ENCODE data around the gene LRRC7.
"Not testable (repeated sequence)": the region's sequence is repeated elsewhere in the genome, so short reads cannot be mapped to it uniquely, and the experiment has no call there.

LRRC7 gene

DNA sequence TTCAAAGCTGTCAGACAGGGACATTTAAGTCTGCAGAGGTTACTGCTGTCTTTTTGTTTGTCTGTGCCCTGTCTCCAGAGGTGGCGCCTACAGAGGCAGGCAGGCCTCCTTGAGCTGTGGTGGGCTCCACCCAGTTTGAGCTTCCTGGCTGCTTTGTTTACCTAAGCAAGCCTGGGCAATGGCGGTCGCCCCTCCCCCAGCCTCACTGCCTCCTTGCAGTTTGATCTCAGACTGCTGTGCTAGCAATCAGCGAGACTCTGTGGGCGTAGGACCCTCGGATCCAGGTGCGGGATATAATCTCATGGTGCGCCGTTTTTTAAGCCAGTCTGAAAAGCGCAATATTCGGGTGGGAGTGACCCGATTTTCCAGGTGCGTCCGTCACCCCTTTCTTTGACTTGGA lies 320.3 kb downstream of the LRRC7 start:
- not testable (repeated sequence) for DNase-seq (ENCODE audit: low spot score)

DNA sequence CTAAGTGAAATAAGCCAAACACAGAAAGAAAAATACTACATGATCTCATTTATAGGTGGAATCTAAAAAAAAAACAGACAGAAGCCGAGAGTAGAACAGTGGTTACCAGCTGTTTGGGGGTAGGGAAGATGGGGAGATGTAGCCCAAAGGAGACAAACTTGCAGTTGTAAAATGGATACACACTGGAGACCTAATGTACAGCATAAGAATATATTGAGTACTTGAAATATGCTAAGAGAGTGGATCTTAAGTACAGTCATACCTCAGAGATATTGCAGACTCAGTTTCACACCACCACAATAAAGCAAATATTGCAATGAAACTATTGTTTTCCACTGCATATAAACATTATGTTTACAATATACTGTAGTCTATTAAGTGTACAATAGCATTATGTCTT lies 320.9 kb downstream of the LRRC7 start:
- DNase-seq (ENCODE audit: low spot score): no peak

DNA sequence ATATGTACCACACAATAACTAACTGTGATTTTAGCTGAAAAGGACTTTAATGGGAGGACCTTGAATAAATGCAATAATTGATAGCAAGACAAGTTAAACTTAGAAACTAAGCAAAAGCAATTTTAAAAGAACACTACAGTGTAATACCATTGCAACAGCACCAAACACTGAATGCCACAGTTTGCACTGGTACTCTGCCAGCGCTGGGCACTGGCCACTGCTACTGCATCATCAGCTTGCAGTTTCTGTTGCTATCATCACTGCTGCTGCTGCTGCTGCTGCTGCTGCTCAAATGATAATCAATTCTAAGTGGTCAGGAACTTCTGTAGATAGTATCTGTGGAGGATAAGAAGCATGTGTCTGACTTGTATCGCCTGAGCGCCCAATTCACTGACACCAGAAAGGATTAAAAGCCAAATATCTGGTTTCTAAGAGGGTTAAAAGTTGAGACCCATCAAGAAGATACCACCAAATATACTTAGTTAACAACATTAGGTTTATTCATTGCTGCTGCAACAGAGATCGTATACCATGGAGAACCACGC lies 330.8 kb downstream of the LRRC7 start:
- no peak for DNase-seq (ENCODE audit: low spot score)

DNA sequence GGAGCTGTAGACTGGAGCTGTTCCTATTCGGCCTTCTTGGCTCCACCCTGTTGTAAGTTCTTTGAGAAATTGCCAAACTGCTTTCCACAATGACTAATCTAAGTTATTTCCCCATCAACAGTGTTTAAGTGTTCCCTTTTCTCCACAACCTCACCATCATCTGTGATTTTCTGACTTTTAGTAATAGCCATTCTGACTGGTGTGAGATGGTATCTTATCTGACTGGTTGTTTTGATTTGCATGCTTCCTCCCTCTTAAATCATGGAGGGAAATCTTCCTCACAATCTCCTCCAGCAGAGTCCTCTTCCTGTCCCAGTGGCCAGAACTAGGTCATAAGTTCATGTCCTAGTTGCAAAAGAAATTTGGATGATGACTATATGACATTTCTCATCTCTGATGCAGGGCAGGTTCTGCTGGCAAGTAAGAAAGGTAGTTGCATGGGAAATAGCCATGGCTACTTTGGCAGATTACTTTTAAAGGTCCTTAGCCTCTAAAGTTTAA lies 343.6 kb downstream of the LRRC7 start:
- DNase-seq (ENCODE audit: low spot score): no peak

DNA sequence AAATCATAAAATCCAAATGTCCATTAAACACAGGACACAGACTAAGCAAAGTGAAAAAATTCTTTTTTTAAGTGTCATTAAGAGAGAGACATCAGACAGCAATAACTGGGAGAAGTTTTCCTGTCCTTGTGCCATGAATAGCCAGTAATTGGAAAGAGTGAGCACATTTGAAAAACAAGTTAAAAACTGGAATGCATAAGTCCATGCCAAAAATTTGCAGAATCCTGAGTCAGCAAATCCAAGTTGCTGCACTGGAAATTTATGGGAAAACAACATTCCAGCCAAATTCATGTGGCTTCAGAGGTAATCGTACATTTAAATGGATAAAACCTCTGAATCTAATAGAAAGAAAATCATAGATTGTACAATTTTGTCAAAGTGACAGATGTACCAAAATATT lies 346.3 kb downstream of the LRRC7 start:
- no peak for DNase-seq (ENCODE audit: low spot score)

DNA sequence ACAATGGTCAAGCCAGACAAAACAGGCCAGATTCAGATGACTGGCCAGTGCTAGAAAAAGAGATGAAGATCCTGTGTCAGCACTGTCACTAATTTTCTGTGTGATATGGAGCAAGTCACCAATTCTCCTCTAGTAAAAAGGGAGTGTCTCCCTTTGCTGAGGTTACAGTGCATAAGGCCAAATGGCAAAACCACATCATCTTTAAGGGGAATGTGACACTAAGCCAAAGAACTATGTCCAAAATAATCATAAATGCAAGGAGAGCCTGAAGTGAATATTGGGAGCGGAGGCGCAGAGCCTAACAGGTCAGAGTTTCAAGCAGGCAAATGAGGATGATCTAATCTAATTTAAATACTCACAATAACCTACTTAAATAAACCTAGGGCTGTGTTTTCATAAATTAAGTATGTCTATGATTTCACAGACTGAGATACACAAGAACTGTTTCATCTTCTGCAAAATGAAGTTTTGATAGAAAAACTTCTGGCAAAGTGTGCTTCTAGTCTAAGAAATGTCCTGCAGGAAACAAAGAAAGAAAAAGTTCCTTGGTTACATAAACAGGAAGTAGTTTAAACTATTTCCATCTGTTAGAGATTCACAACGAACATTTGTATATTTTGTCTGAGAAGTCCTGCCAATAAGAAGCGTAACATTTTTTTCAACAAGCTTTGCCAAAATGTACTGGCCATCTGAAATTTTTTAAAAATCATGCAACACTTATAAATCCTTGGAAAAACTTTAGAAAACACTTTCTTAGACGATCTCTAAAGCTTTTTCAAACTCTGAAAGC lies 347.4 kb downstream of the LRRC7 start:
- DNase-seq (ENCODE audit: low spot score): no peak

DNA sequence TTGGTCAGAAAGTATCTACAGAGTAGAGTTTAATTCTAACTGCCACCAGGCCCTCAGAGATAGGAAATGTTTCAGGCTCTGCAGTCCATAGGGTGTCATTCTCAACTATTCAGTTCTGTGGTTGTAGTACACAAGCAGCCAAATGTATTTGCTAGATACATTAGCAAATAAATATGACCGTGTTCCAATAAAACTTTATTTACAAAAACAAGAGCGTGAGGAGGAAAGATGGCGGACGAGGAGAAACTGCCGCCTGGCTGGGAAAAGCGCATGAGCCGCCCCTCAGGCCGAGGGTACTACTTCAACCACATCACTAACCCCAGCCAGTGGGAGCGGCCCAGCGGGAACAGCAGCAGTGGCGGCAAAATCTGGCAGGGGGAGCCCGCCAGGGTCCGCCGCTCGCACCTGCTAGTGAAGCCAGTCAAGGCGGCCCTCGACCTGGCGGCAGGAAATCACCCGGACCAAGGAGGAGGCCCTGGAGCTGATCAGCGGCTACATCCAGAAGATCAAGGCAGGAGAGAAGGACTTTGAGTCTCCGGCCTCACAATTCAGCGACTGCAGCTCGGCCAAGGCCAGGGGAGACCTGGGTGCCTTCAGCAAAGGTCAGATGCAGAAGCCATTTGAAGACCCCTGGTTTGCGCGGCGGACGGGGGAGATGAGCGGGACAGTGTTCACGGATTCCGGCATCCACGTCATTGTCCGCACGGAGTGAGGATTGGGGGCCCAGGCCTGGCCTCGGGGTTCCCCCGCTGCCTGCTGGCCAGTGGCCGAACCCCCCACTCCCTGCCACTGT lies 351.6 kb downstream of the LRRC7 start:
- DNase-seq (ENCODE audit: low spot score): no peak

DNA sequence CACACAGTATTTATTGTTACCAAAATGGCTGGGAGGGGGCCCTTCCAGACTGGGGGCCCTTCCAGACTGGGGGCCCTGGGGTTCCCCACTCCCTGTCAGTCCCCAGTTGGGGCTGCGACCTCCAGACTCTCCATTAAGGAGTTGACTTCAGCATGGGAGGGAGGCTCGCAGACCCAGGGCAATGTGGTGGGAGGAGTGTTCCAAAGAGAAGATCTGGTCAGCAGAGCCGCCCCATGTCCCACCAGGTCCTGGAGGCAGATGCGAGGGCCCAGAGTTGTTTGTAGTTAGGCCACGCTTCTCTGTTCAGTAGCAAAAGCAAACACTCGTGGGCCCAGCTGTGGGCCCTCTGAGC lies 352.2 kb downstream of the LRRC7 start:
- no peak for DNase-seq (ENCODE audit: low spot score)

DNA sequence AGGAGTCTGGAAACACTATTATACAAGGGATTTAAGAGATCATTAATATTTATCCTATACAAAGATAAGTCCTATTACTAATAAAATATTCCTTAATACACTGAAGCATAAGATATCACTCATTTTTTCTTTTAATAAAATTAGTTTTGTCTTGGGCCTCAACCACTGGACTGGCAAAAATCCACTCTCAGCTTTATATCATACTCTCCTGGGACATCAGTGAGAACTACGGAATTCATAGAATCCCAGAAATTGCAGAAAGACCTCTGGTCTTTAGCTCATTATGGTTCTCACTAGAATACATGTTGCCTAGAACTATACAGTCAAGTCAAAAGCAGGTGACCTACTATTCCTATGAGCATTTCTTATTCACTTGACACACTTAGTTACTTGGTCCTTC lies 352.7 kb downstream of the LRRC7 start:
- no peak for DNase-seq (ENCODE audit: low spot score)

DNA sequence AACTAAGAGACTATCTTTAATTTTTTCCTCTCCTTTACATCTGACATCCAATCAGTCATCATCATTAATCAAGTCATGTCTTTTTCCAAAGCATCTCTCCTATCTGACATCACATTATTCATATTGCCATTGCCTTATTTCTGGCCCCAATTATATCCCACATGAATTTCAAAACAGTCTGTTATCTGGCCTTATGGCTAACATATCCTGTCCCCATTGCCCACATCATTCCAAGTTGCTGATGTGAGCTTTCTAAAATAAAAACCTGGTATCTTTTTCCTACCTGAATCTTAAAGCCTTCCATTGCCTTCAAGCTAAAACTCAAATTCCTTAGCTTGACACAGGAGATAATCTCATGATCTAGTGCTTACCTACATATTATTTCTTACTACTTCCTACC lies 353.8 kb downstream of the LRRC7 start:
- DNase-seq (ENCODE audit: low spot score): no peak

DNA sequence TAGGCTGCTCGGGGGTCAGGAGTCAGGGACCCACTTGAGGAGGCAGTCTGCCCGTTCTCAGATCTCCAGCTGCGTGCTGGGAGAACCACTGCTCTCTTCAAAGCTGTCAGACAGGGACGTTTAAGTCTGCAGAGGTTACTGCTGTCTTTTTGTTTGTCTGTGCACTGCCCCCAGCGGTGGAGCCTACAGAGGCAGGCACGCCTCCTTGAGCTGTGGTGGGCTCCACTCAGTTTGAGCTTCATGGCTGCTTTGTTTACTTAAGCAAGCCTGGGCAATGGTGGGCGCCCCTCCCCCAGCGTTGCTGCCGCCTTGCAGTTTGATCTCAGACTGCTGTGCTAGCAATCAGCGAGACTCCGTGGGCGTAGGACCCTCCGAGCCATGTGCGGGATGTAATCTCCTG lies 360.5 kb downstream of the LRRC7 start:
- DNase-seq (ENCODE audit: low spot score): not testable (repeated sequence)

DNA sequence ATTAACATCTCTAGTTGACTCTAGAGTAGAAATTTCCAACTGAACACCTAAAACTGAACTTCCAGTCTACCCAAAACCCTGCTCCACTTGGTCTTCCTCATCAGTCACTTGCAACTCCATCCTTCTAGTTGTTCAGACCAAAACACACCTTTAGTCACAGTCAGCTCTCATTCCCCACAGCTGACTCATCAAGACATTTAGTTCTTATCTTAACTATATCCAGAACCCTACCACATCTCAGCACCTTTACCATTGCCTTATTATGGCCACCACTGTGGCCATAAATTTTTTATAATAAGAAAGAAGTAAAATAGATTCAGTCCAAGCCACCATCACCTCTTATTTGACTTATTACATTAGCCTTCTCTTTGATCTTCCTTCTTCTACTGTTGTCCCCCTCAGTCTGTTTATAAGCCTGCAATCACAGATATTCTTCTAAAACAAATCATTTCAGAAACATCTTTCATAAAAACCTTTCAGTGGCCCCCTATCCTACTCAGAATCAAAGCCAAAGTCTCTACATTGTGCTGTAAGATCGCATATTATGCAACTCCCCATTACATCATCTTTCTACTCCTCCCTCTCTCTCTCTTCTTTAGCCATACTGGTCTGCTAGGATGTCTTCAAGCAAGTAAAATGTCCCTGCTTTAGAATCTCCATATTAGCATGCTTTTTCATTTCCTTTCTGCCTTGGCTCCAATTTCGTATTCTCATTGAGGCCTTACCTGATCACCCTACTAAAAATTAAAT lies 361.8 kb downstream of the LRRC7 start:
- DNase-seq (ENCODE audit: low spot score): no peak

DNA sequence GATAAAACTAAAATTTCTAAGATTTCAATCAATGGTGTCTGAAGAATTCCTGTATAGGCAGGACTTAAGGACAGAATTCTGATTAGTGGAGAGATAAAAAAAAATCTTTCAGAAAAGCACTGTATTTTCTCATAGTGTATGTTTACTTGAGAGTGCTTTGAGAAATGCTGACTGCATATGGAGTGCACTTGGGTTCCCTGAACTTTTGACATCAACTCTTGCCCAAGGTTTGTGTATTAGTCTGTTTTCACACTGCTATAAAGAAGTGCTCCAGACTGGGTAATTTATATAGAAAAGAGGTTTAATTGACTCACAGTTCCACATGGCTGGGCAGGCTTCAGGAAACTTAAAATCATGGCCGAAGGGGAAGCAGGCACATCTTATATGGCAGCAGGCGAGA lies 362.7 kb downstream of the LRRC7 start:
- no peak for DNase-seq (ENCODE audit: low spot score)

DNA sequence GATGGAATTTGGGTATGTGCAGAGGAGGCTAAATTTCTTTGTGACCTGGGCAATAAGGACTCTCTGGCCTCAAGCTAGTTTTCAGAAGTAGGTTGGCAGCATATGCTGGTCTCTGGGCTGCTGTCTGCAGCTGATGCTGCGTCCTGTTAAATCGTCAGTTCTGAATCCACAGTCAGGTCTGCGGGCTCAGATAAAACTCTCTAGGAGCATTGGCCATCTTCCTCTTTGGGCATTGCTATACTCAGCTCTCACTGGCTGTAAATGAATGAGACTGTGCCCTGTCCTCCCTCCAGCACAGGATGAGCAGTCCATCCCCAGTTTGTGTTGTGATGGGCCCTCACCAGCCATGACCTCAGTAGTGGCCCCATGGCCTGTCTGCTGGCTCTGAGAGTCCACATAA lies 365.0 kb downstream of the LRRC7 start:
- no peak for DNase-seq (ENCODE audit: low spot score)

DNA sequence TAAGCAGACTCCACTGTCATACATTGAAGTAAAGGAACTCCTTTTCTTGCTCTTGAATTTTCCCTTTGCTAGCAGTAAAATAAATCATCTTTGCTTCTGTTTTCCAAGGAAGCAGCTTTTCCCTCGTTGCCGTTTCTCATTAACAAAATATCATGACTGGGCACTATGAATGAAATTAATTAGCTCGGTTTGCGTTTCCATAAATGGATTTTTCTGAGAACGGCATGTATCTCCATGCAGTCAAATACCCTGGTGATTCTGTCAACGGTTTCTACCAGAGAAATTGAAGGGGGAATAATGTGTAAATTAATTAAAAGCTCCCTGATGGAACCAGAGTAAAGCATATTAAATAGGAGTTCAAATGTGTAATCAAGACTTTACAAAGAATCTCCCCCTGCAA lies 372.5 kb downstream of the LRRC7 start:
- DNase-seq (ENCODE audit: low spot score): no peak

DNA sequence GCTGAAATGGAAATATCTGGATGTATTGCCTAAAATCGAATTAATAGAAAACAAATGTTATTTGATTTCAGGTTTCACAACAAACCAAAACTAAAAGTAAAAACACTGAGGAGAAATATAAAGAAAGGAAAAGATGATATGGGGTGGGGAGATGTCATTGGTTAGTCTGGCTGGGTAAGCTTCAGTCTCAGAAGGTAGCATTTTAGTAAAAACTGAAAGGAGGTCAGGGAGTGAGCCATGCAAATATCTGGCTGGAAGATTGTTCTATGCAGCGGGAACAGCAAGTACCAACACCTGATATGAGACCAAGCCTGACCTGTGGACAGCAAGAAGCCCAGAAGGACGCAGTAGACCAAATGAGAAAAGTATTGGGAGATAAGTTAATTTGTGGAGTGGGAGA lies 373.1 kb downstream of the LRRC7 start:
- DNase-seq (ENCODE audit: low spot score): no peak

DNA sequence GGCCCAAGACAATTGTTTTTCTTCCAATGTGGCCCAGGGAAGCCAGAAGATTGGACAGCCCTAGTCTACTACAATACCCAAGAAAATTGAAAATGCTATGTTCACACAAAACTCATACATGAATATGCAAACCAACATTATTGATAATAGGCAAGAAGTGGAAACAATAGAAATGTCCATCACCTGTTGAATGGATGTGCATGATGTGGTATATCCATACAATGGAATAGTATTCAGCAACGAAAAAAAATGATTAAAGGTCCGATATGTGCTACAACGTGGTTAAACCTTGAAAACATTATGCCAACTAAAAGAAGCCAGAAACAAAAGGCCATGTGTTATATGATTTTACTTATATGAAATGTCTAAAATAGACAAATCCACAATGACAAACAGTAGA lies 375.3 kb downstream of the LRRC7 start:
- DNase-seq (ENCODE audit: low spot score): no peak

DNA sequence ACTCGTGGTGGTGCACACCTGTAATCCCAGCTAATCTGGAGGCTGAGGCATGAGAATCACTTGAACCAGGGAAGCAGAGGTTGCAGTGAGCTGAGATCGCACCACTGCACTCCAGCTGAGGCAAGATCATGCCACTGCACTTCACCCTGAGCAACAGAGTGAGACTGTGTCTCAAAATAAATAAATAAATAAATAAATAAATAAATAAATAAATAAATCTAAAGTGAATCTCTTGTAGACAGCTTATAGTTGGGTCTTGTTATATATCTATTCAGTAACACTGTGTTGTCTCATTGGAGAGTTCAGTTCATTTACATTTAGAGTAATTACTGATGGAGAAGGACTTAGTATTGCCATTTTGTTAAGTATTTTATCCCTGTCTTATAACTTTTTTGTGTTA lies 379.2 kb downstream of the LRRC7 start:
- no peak for DNase-seq (ENCODE audit: low spot score)

DNA sequence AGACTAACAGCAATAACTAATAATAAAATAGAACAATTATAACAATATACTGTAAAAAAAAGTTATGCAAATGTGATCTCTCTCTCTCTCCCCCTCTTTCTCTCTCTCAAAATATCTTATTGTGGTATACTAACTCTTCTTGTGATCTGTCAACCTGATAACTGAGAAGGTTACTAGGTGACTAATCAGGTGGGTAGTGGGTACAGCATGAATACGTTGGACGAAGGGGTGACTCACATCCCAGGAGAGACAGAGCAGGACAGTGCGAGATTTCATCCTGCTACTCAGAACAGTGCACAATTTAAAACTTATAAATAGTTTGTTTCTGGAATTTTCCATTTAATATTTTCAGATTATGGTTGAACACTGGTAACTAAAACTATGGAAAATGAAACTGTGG lies 380.1 kb downstream of the LRRC7 start:
- no peak for DNase-seq (ENCODE audit: low spot score)

DNA sequence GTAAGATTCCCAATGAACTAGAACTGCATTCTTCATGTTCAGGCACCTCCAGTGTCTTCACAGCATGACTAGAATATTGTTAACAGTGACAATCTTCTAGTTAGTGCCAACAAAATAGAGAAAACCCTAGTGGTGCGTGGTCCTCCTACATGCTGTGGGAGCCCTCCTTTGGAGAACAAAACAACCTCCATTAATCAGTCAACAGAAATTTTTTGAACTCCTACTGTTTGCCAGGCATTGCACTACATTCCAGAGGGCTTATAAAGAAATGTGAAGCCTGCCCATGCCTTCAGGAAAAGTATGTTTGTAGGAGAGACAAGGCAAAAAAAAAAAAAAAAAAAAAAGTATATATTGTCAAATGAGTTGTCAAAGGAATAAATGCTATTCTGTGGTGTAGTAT lies 385.0 kb downstream of the LRRC7 start:
- no peak for DNase-seq (ENCODE audit: low spot score)

DNA sequence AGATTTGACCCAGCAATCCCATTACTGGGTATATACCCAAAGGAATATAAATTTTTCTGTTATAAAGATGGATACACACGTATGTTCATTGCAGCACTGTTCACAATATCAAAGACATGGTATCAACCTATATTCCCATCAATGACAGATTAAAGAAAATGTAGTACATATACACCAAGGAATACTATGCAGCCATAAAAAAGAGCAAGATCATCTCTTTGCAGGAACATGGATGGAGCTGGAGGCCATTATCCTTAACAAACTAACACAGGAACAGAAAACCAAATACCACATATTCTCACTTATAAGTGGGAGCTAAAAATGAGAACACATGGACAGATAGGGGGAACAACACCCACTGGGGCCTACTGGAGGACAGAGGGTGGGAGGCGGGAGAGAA lies 394.7 kb downstream of the LRRC7 start:
- not testable (repeated sequence) for DNase-seq (ENCODE audit: low spot score)

DNA sequence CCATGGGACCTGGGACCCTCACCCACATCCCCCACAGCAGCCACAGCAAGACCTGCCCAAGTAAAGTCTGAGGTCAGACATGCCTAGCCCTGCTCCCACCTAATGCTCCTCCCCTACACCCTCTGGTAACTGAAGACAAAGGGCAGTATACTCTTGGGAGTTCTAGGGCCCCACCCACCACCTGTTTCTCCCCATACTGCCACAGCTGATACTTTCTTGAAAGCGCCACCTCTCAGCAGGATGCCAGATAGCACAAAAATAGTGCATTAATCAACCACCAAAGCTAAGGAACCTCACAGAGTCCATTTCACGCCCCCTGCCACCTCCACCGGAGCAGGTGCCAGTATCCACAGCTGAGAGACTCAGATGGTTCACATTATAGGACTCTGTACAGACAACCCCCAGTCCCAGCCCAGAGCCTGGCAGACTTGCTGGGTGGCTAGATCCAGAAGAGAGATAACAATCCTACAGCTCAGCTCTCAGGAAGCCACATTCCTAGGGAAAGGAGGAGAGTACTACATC lies 399.6 kb downstream of the LRRC7 start:
- no peak for DNase-seq (ENCODE audit: low spot score)

Measured in kidney capillary endothelial cell (primary cell).